C4-2B (cell line): Measurements from ENCODE around the gene BBS5.

ENCODE experiments used
- CTCF ChIP-seq: fragments of 450-650 bp; conservative IDR thresholded peaks from 2 replicates; pipeline ENCODE4 v1.5.1; 2017; ENCODE audit warnings: mild to moderate bottlenecking
- ZFX ChIP-seq: fragments of 450-650 bp; IDR thresholded peaks from 2 replicates; pipeline ENCODE4 v1.6.1; 2017

- TF ChIP-seq CTCF (no peak), ZFX (no peak)
These were observed 30.7 kb downstream of the BBS5 start for GRCh38 chr2:169509955-169510354.
